Sigmoid colon (tissue), 4 donors: Measurements from ENCODE around the gene SLC6A19.

Experiments used
- CTCF ChIP-seq, 4 experiments: fragments of 450-650 bp in 3 of 4; fragments of 200-600 bp in 1 of 4; IDR thresholded peaks; one replicate each; pipeline ENCODE4 v1.5.1; 2016 to 2019; ENCODE audit warnings: antibody characterized with exemption in 4 of 4, mild to moderate bottlenecking in 3 of 4, moderate library complexity in 2 of 4
- EP300 ChIP-seq, 4 donors: sonication (generic); formaldehyde crosslinking; IDR thresholded peaks; one replicate each; pipeline ENCODE4 v1.6.1; 2017; ENCODE audit warnings: antibody characterized with exemption in 4 of 4
- POLR2A ChIP-seq, 2 donors: fragments of 450-650 bp; IDR thresholded peaks; one replicate each; pipeline ENCODE4 v1.6.1; 2016; ENCODE audit warnings: antibody characterized with exemption in 2 of 2, mild to moderate bottlenecking in 2 of 2, moderate library complexity in 2 of 2
- POLR2AphosphoS5 ChIP-seq, 4 donors: sonication (generic); formaldehyde crosslinking; IDR thresholded peaks; one replicate each; pipeline ENCODE4 v1.6.1; 2017; ENCODE audit warnings: antibody characterized with exemption in 4 of 4

GRCh38 chr5:1215320-1216096 is 14.1 kb downstream of the SLC6A19 start:
- TF ChIP-seq POLR2A (IDR thresholded peaks at IDR 0.05) = no peak
- no peak for TF ChIP-seq CTCF (IDR thresholded peaks at IDR 0.05)
- no peak for TF ChIP-seq EP300 (IDR thresholded peaks at IDR 0.05)
- no peak for TF ChIP-seq POLR2AphosphoS5 (IDR thresholded peaks at IDR 0.05)
